ENCODE results near the gene ACTL8. TPM values are rescaled to one million over a fixed set of nuclear protein-coding genes. Genes with fewer than 3 reads are reported as not detected.

The ACTL8 gene
- polyA plus RNA-seq: not detected in 3 replicates
- not detected for polyA plus RNA-seq (2011; ENCODE audit: low read depth)
- not detected in 2 replicates for polyA plus RNA-seq (2011; cell fraction: cytosol; rRNA removed)
- polyA plus RNA-seq (2011; cell fraction: nucleus; rRNA removed): not detected in 2 replicates
- polyA plus RNA-seq (2012; ENCODE audit: low replicate concordance): not detected in 2 replicates
- polyA minus RNA-seq: not detected in 3 replicates
- not detected for polyA minus RNA-seq (2011; cell fraction: cytosol; rRNA and poly(A)+ RNA removed)
- not detected in 2 replicates for polyA minus RNA-seq (2011; cell fraction: nucleus; rRNA and poly(A)+ RNA removed)

DNA sequence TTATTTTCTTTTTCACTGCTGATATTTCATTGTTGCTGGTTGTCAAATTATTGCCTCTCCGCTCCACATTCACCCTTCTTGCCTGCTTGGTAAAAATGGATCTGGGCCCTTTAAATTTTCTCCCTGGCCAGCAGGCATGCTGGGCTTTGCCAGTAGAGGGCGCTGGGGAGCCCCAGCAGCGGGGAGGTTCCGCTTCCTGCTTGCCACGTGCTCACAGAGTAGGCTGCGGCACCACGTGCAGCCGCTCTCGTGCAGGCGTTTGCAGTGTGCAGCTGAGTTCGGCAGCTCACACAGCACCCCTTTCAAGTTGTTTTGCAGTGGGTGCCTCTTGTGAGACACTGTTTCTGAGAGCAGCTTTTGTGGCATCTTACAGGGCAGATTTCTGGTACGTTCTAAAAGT is at the start of gene ACTL8:
ACTL8 (plus strand) TSS at position 214 of the 400 bp plus-strand sequence. CDS start 67,676 bp downstream, outside the sequence.
- peaks cover 9% of the 10 kb centered on the region for H3K9me3 ChIP-seq (ENCODE audit: control insufficient read depth, low read depth, low read length)
- FAIRE-seq: no peak
- H3K9me1 ChIP-seq (ENCODE audit: control insufficient read depth, extremely low read depth, insufficient read depth, low read length): no peaks in the 10 kb centered on the region
- H2AFZ ChIP-seq (ENCODE audit: control insufficient read depth, low read length): no peak within 1 kb of the TSS
- H3K36me3 ChIP-seq (ENCODE audit: control insufficient read depth in 2 of 2, extremely low read depth in 1 of 2, insufficient read depth in 2 of 2, low read length in 2 of 2): no peaks in the 10 kb centered on the region
- H3K4me2 ChIP-seq (ENCODE audit: control insufficient read depth, extremely low read depth, insufficient read depth, low read depth, low read length): no peak within 1 kb of the TSS
- DNase-seq (ENCODE audit: low read depth, low spot score): no peak
- dilution Hi-C loops (cut with MboI; ENCODE audit: extremely low pct_ligation_motif_present, low sequenced_read_pairs): no loop called here
- no peaks in the 10 kb centered on the region for H3K79me2 ChIP-seq (ENCODE audit: control insufficient read depth, insufficient read depth, low read length)
- no peaks in the 10 kb centered on the region for H3K27me3 ChIP-seq (ENCODE audit: control insufficient read depth, extremely low read depth, insufficient read depth, low read length)
- H3K4me1 ChIP-seq (ENCODE audit: control insufficient read depth, extremely low read depth, insufficient read depth, low read length): no peaks in the 10 kb centered on the region
- H3K4me3 ChIP-seq (ENCODE audit: control insufficient read depth in 2 of 3, extremely low read depth in 1 of 3, insufficient read depth in 2 of 3, low read depth in 1 of 3, low read length in 3 of 3): no peak within 1 kb of the TSS
- TF ChIP-seq CTCF (optimal IDR thresholded peaks at IDR 0.05 in 1 of 3, IDR thresholded peaks at IDR 0.05 in 1 of 3, conservative IDR thresholded peaks at IDR 0.05 in 1 of 3; ENCODE audit: extremely low read depth in 1 of 3, insufficient read depth in 2 of 3, low read length in 3 of 3) (peak in 2 of 3 experiments; percentile 16 to 26), EZH2 (IDR thresholded peaks at IDR 0.05; ENCODE audit: low read length) (no peak)
- H3K9ac ChIP-seq (ENCODE audit: control insufficient read depth, extremely low read depth, insufficient read depth, low read length): no peak within 1 kb of the TSS
- H3K27ac ChIP-seq (ENCODE audit: control insufficient read depth, insufficient read depth, low read length): no peak within 1 kb of the TSS
- no peaks in the 10 kb centered on the region for H4K20me1 ChIP-seq (ENCODE audit: control insufficient read depth, extremely low read depth, insufficient read depth, low read length)

GRCh38 chr1:17706445-17706844 is 48.7 kb upstream of the ACTL8 start:
- Histone ChIP-seq H3K27ac (ENCODE audit: control insufficient read depth, insufficient read depth, low read length) (no peak overlapping the region), H3K4me1 (ENCODE audit: control insufficient read depth, extremely low read depth, insufficient read depth, low read length) (no peaks in the 10 kb centered on the region), H3K36me3 (ENCODE audit: control insufficient read depth in 2 of 2, extremely low read depth in 1 of 2, insufficient read depth in 2 of 2, low read length in 2 of 2) (no peaks in the 10 kb centered on the region), H3K4me2 (ENCODE audit: control insufficient read depth, extremely low read depth, insufficient read depth, low read depth, low read length) (no peak overlapping the region), H3K9ac (ENCODE audit: control insufficient read depth, extremely low read depth, insufficient read depth, low read length) (no peak overlapping the region), H3K9me1 (ENCODE audit: control insufficient read depth, extremely low read depth, insufficient read depth, low read length) (no peaks in the 10 kb centered on the region), H3K4me3 (ENCODE audit: control insufficient read depth in 2 of 3, extremely low read depth in 1 of 3, insufficient read depth in 2 of 3, low read depth in 1 of 3, low read length in 3 of 3) (no peak overlapping the region), H3K27me3 (ENCODE audit: control insufficient read depth, extremely low read depth, insufficient read depth, low read length) (no peaks in the 10 kb centered on the region), H4K20me1 (ENCODE audit: control insufficient read depth, extremely low read depth, insufficient read depth, low read length) (no peaks in the 10 kb centered on the region), H3K79me2 (ENCODE audit: control insufficient read depth, insufficient read depth, low read length) (no peaks in the 10 kb centered on the region), H2AFZ (ENCODE audit: control insufficient read depth, low read length) (no peak overlapping the region), H3K9me3 (ENCODE audit: control insufficient read depth, low read depth, low read length) (no peaks in the 10 kb centered on the region)
- DNase-seq (ENCODE audit: low read depth, low spot score): no peak
- TF ChIP-seq CTCF (optimal IDR thresholded peaks at IDR 0.05 in 1 of 3, IDR thresholded peaks at IDR 0.05 in 1 of 3, conservative IDR thresholded peaks at IDR 0.05 in 1 of 3; ENCODE audit: extremely low read depth in 1 of 3, insufficient read depth in 2 of 3, low read length in 3 of 3) (no peak), EZH2 (IDR thresholded peaks at IDR 0.05; ENCODE audit: low read length) (no peak)
- dilution Hi-C loops (cut with MboI; ENCODE audit: extremely low pct_ligation_motif_present, low sequenced_read_pairs): no loop called here
- FAIRE-seq: no peak

Data from keratinocyte (primary cell).